Measurements from ENCODE around the gene STK35.

The STK35 gene

DNA sequence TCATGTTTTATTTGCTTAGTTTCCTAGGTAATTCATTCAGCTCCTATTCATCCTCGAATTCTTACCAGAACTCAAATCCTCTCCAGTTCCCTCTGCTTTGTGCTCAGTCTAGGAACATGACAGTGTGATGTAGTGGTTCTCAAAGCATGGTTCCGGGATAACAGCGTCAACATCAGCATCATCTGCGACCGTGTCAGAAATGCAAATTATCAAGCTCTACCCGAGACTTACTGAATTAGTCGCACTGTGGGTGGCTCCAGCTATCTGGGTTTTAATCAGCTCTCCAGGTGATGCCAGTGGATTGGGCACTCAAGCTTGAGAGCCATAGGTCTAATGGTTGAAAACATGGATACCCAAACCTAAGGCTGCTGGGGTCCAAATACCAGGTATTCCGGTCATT, 7.7 kb upstream of the STK35 start:
- no peak overlapping the region for H2AFZ ChIP-seq (ENCODE audit: low read length)
- H3F3A ChIP-seq (ENCODE audit: insufficient read depth, low read length): no peaks in the 10 kb centered on the region
- no peak overlapping the region for H3K4me3 ChIP-seq (ENCODE audit: low read depth, low read length, poor library complexity, severe bottlenecking)
- no peaks in the 10 kb centered on the region for H4K20me1 ChIP-seq (ENCODE audit: insufficient read depth, low read length)
- TF ChIP-seq, protein P1, sequence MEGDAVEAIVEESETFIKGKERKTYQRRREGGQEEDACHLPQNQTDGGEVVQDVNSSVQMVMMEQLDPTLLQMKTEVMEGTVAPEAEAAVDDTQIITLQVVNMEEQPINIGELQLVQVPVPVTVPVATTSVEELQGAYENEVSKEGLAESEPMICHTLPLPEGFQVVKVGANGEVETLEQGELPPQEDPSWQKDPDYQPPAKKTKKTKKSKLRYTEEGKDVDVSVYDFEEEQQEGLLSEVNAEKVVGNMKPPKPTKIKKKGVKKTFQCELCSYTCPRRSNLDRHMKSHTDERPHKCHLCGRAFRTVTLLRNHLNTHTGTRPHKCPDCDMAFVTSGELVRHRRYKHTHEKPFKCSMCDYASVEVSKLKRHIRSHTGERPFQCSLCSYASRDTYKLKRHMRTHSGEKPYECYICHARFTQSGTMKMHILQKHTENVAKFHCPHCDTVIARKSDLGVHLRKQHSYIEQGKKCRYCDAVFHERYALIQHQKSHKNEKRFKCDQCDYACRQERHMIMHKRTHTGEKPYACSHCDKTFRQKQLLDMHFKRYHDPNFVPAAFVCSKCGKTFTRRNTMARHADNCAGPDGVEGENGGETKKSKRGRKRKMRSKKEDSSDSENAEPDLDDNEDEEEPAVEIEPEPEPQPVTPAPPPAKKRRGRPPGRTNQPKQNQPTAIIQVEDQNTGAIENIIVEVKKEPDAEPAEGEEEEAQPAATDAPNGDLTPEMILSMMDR (IDR thresholded peaks at IDR 0.05; ENCODE audit: low read length): no peak
- TF ChIP-seq EZH2 (IDR thresholded peaks at IDR 0.05; ENCODE audit: borderline replicate concordance, low read length): no peak
- no peaks in the 10 kb centered on the region for H3K9me2 ChIP-seq (ENCODE audit: low read depth, low read length)
- H3K4me1 ChIP-seq (ENCODE audit: insufficient read depth, low read length, severe bottlenecking): no peaks in the 10 kb centered on the region
- no peaks in the 10 kb centered on the region for H3K27me3 ChIP-seq (ENCODE audit: insufficient read depth, low read length)
- no peak overlapping the region for H3K27ac ChIP-seq (ENCODE audit: low read depth, low read length, poor library complexity, severe bottlenecking)
- no peaks in the 10 kb centered on the region for H3K79me2 ChIP-seq (ENCODE audit: insufficient read depth, low read length)
- no peaks in the 10 kb centered on the region for H3K36me3 ChIP-seq (ENCODE audit: insufficient read depth, low read length)
- H3K4me2 ChIP-seq (ENCODE audit: low read length): no peak overlapping the region
- no peaks in the 10 kb centered on the region for H3K9me3 ChIP-seq (ENCODE audit: low read length)
- no peak overlapping the region for H3K9ac ChIP-seq (ENCODE audit: low read length)

DNA sequence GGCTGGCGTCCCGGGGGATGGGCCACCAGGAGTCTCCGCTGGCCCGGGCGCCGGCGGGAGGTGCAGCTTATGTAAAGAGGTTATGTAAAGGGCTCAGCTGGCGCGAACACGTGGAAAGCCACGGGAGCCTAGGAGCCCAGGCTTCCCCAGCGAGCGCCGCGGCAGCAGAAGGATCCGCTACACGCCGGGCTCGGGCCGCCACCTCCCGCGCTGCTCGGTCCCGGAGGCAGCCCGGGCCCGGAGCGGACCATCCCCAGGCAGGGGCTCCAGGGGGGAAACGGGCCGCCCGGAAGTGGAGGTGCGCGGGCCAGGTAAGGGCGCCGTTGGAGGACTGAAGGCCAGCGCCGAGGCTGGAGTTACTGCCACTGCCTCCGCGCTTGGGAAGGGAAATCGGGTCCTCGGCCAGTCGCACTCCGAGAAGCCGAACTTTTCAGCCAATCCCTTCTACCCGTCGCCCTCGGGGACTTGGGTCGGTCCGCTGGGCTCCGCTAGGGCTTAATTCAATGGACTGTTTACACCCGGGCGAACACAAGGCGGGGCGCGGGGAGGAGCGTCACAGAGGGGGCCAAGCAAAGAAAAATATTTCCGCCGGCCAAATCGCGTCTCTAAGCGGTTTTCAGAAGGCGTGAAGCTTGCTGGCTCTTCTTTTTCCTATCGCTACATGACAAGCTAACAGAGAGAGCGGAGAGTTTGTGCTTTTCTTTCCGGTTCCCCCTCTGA, 398 bp downstream of the STK35 start:
- H3K9me3 ChIP-seq (ENCODE audit: low read length): no peaks in the 10 kb centered on the region
- peaks cover 19% of the 10 kb centered on the region for H3K36me3 ChIP-seq (ENCODE audit: insufficient read depth, low read length)
- peak overlapping the region; percentile 98 for H3K4me2 ChIP-seq (ENCODE audit: low read length)
- peaks cover 36% of the 10 kb centered on the region for H3K4me1 ChIP-seq (ENCODE audit: insufficient read depth, low read length, severe bottlenecking)
- no peaks in the 10 kb centered on the region for H3K27me3 ChIP-seq (ENCODE audit: insufficient read depth, low read length)
- peak overlapping the region; percentile 92 for H3K27ac ChIP-seq (ENCODE audit: low read depth, low read length, poor library complexity, severe bottlenecking)
- H3K4me3 ChIP-seq (ENCODE audit: low read depth, low read length, poor library complexity, severe bottlenecking): peak overlapping the region; percentile 96
- peaks cover 28% of the 10 kb centered on the region for H3K79me2 ChIP-seq (ENCODE audit: insufficient read depth, low read length)
- no peak overlapping the region for H2AFZ ChIP-seq (ENCODE audit: low read length)
- TF ChIP-seq, protein P1 (IDR thresholded peaks at IDR 0.05; ENCODE audit: low read length): no peak
- no peak for TF ChIP-seq EZH2 (IDR thresholded peaks at IDR 0.05; ENCODE audit: borderline replicate concordance, low read length)
- H3K9ac ChIP-seq (ENCODE audit: low read length): peak overlapping the region; percentile 77
- no peaks in the 10 kb centered on the region for H4K20me1 ChIP-seq (ENCODE audit: insufficient read depth, low read length)
- H3F3A ChIP-seq (ENCODE audit: insufficient read depth, low read length): no peaks in the 10 kb centered on the region
- H3K9me2 ChIP-seq (ENCODE audit: low read depth, low read length): no peaks in the 10 kb centered on the region

DNA sequence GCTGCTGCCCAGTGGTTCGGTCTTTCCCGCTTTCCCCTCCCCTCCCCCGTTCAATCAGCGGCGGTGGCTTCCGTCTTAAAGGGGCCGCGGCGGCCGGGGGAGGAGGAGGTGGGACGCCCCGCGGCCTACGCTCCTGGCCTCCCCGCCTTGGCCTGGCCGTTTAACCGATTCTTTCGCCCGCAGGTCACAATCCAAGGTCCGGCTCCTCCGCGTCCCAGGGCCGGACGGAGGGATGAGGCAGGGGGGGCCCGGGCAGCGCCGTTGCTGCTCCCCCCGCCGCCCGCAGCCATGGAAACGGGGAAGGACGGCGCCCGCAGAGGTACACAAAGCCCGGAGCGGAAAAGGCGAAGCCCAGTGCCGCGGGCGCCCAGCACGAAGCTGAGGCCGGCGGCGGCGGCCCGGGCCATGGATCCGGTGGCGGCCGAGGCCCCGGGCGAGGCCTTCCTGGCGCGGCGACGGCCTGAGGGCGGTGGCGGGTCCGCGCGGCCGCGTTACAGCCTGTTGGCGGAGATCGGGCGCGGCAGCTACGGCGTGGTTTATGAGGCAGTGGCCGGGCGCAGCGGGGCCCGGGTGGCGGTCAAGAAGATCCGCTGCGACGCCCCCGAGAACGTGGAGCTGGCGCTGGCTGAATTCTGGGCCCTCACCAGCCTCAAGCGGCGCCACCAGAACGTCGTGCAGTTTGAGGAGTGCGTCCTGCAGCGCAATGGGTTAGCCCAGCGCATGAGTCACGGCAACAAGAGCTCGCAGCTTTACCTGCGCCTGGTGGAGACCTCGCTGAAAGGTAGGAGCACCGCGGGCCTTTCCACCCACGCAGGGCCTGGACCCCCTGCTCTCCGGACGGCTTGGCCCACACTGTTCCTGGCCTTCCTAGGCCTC, 1.2 kb downstream of the STK35 start:
- H3K4me2 ChIP-seq (ENCODE audit: low read length): peak overlapping the region; percentile 98
- peaks cover 36% of the 10 kb centered on the region for H3K4me1 ChIP-seq (ENCODE audit: insufficient read depth, low read length, severe bottlenecking)
- peaks cover 23% of the 10 kb centered on the region for H3K36me3 ChIP-seq (ENCODE audit: insufficient read depth, low read length)
- no peak overlapping the region for H2AFZ ChIP-seq (ENCODE audit: low read length)
- peaks cover 28% of the 10 kb centered on the region for H3K79me2 ChIP-seq (ENCODE audit: insufficient read depth, low read length)
- H3K9me2 ChIP-seq (ENCODE audit: low read depth, low read length): no peaks in the 10 kb centered on the region
- peak overlapping the region; percentile 77 for H3K9ac ChIP-seq (ENCODE audit: low read length)
- H3K27me3 ChIP-seq (ENCODE audit: insufficient read depth, low read length): no peaks in the 10 kb centered on the region
- no peaks in the 10 kb centered on the region for H4K20me1 ChIP-seq (ENCODE audit: insufficient read depth, low read length)
- H3K27ac ChIP-seq (ENCODE audit: low read depth, low read length, poor library complexity, severe bottlenecking): peak overlapping the region; percentile 92
- H3K9me3 ChIP-seq (ENCODE audit: low read length): no peaks in the 10 kb centered on the region
- H3F3A ChIP-seq (ENCODE audit: insufficient read depth, low read length): no peaks in the 10 kb centered on the region
- H3K4me3 ChIP-seq (ENCODE audit: low read depth, low read length, poor library complexity, severe bottlenecking): peak overlapping the region; percentile 96
- TF ChIP-seq EZH2 (IDR thresholded peaks at IDR 0.05; ENCODE audit: borderline replicate concordance, low read length): no peak
- TF ChIP-seq, protein P1 (IDR thresholded peaks at IDR 0.05; ENCODE audit: low read length): no peak

All from OCI-LY1 (cell line).